CD4-positive, alpha-beta T cell (primary cell): ENCODE results near the gene TAMM41. TPM values are rescaled to one million over a fixed set of nuclear protein-coding genes. Genes with fewer than 3 reads are reported as not detected.

Experiments
- ATAC-seq: fragments of 200-7000 bp; cut with Tn5 transposase; one replicate; pipeline ENCODE4 v1.10.0; 2022; ENCODE audit warnings: mild to moderate bottlenecking; ENCODE audit not compliant: poor library complexity
- CTCF ChIA-PET: fragments of 350-600 bp; sonication (Branson Sonifier 250); formaldehyde crosslinking; loops from one replicate; lab custom pipeline; 2021; ENCODE audit warnings: antibody characterized with exemption, inconsistent platforms; lab: Charles Lee
- POLR2A ChIA-PET: fragments of 350-600 bp; sonication (Branson Sonifier 250); formaldehyde crosslinking; loops from one replicate; lab custom pipeline; 2021; ENCODE audit warnings: antibody characterized with exemption, inconsistent platforms; lab: Charles Lee
- DNase-seq, 14 experiments: peaks; one replicate each; pipeline ENCODE4 v3.0.0-alpha.2; 2013 to 2020; ENCODE audit warnings: mixed read lengths in 2 of 14
- H3K27ac ChIP-seq, 2 donors: one replicate each; pipeline versions ENCODE4 v1.5.1 to v1.7.0; 2013; ENCODE audit warnings: low read length in 2 of 2, low read depth in 1 of 2, mild to moderate bottlenecking in 1 of 2
- H3K27me3 ChIP-seq, 2 experiments: 1 replicate in 1 of 2; 2 replicates in 1 of 2; pipeline versions ENCODE4 v1.6.1 to v1.7.0; 2013; ENCODE audit warnings: low read length in 2 of 2, control low read depth in 1 of 2, mild to moderate bottlenecking in 1 of 2, moderate library complexity in 1 of 2; ENCODE audit not compliant: insufficient read depth in 2 of 2, control insufficient read depth in 1 of 2
- H3K36me3 ChIP-seq: one replicate; pipeline ENCODE4 v1.6.1; 2013; ENCODE audit warnings: low read length, control low read depth; ENCODE audit not compliant: insufficient read depth
- H3K4me1 ChIP-seq: one replicate; pipeline ENCODE4 v1.6.1; 2013; ENCODE audit warnings: low read length, control low read depth; ENCODE audit not compliant: insufficient read depth
- H3K4me3 ChIP-seq: one replicate; pipeline ENCODE4 v1.5.1; 2013; ENCODE audit warnings: mild to moderate bottlenecking, low read length, moderate library complexity
- H3K9me3 ChIP-seq, 2 experiments: 1 replicate in 1 of 2; 2 replicates in 1 of 2; pipeline versions ENCODE4 v1.6.1 to v1.7.0; 2013; ENCODE audit warnings: low read length in 2 of 2, mild to moderate bottlenecking in 2 of 2, control low read depth in 1 of 2, moderate library complexity in 1 of 2; ENCODE audit not compliant: control insufficient read depth in 1 of 2, insufficient read depth in 1 of 2
- H3K27ac Mint-ChIP-seq: one replicate; pipeline ENCODE4 v1.8.0; 2020; ENCODE audit warnings: mixed read lengths
- H3K27me3 Mint-ChIP-seq: one replicate; pipeline ENCODE4 v1.8.0; 2021; ENCODE audit warnings: mixed read lengths
- H3K36me3 Mint-ChIP-seq: one replicate; pipeline ENCODE4 v1.8.0; 2021; ENCODE audit warnings: low read depth, mixed read lengths
- H3K4me1 Mint-ChIP-seq: one replicate; pipeline ENCODE4 v1.8.0; 2021; ENCODE audit warnings: low read depth, mixed read lengths
- H3K4me3 Mint-ChIP-seq: one replicate; pipeline ENCODE4 v1.8.0; 2020; ENCODE audit warnings: mild to moderate bottlenecking, mixed read lengths
- H3K9me3 Mint-ChIP-seq: one replicate; pipeline ENCODE4 v1.8.0; 2020; ENCODE audit warnings: mixed read lengths
- intact Hi-C, 2 experiments: fragments of 100-400 bp; cut with DNase I in 1 of 2; cut with micrococcal nuclease in 1 of 2; formaldehyde crosslinking; loops; one replicate each; pipeline versions ENCODE4 v1.15.1 to v1.9.0; 2023 to 2025; cut with DNase I, micrococcal nuclease
- total RNA-seq, 174 experiments: library from RNA in 2 of 174; stranded (reverse) in 2 of 174; gene quantifications; one replicate each; pipeline ENCODE4 v1.2.3 and lab custom pipeline; 2021 to 2026
- TF ChIP-seq, protein P1 (sequence below): fragments of 200-600 bp; IDR thresholded peaks from one replicate; pipeline ENCODE4 v1.8.0; 2022; ENCODE audit warnings: antibody characterized with exemption, mild to moderate bottlenecking

The TAMM41 gene
- total RNA-seq, 2 experiments from 2014 or later = 19.7 to 22.0 TPM

DNA sequence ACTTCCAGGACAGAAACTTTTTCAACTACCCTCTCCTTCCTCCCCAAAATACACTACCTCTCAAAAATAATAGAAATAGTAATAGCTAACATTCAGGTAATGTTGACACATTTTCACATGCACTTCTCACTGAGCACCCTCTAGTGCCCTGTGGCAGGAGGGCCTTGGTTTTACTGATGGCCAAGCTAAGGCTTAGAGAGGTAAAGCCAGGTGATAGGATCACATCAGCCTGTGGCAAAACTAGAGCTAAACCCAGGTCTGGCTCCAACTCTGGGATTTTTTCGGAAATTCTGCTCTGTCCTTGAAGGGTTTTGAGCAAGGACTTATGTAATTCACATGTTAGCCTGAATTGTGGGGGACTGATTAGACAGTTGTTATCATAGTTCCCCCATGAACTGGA is 922 bp upstream of the TAMM41 start:
- H3K36me3 ChIP-seq = peaks cover 15% of the 10 kb centered on the region
- Mint-ChIP-seq H3K4me1 (peaks cover 44% of the 10 kb centered on the region), H3K27ac (peak overlapping the region; percentile 93), H3K9me3 (no peaks in the 10 kb centered on the region), H3K36me3 (peaks cover 38% of the 10 kb centered on the region), H3K27me3 (peaks cover 3% of the 10 kb centered on the region), H3K4me3 (peak overlapping the region; percentile 95)
- TF ChIP-seq, protein P1, sequence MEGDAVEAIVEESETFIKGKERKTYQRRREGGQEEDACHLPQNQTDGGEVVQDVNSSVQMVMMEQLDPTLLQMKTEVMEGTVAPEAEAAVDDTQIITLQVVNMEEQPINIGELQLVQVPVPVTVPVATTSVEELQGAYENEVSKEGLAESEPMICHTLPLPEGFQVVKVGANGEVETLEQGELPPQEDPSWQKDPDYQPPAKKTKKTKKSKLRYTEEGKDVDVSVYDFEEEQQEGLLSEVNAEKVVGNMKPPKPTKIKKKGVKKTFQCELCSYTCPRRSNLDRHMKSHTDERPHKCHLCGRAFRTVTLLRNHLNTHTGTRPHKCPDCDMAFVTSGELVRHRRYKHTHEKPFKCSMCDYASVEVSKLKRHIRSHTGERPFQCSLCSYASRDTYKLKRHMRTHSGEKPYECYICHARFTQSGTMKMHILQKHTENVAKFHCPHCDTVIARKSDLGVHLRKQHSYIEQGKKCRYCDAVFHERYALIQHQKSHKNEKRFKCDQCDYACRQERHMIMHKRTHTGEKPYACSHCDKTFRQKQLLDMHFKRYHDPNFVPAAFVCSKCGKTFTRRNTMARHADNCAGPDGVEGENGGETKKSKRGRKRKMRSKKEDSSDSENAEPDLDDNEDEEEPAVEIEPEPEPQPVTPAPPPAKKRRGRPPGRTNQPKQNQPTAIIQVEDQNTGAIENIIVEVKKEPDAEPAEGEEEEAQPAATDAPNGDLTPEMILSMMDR = no peak
- no peaks in the 10 kb centered on the region for H3K9me3 ChIP-seq
- peak overlapping the region; percentile 50 to 69 for H3K27ac ChIP-seq
- ChIA-PET POLR2A (interaction anchor here (0.8 to 3.0 kb wide), 8 partner anchors 34 to 637 kb away, joined by 3 to 22 read pairs (median 5); partner anchors contain the start of genes ATG7, TSEN2 and VGLL4), CTCF (interaction anchor here (1.5 kb wide), 1 partner anchor 468 kb away, joined by 3 read pairs; no protein-coding TSS in a partner anchor)
- peaks cover 31% of the 10 kb centered on the region for H3K4me1 ChIP-seq
- ATAC-seq (no peak), DNase-seq (peak in 6 of 14 experiments; percentile 7 to 42 (median 28))
- intact Hi-C loops = loop anchor here in 1 of 2 experiments (5.0 kb wide), 4 partner anchors 80 to 635 kb away; partner anchors contain the start of genes ATG7 and TSEN2
- H3K27me3 ChIP-seq = no peaks in the 10 kb centered on the region
- peak overlapping the region; percentile 95 for H3K4me3 ChIP-seq

DNA sequence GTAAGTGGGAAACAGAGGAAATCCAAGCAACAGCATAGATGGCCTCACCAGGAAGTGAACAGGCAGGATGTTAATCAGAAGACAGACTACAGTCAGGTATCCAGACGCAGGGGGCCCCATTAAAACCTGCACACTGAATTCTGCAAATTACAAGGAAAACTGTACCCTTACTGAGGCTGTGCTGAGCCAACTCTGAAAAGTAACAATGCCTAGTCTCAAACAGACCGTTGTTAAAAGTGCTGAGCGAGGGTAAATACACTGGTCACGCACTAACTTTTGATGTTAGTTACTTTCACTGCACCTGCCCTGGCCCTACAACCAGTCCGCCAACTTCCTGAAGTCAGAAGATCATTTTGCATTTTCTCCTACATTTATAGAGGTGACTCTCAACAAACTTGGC is 1.0 kb downstream of the TAMM41 start:
- POLR2A ChIA-PET = interaction anchor here (1.0 to 3.0 kb wide), 4 partner anchors 12 to 573 kb away, joined by 3 to 22 read pairs (median 7); partner anchors contain the start of gene ATG7
- H3K27me3 ChIP-seq = no peaks in the 10 kb centered on the region
- peaks cover 32% of the 10 kb centered on the region for H3K36me3 ChIP-seq
- no peaks in the 10 kb centered on the region for H3K9me3 Mint-ChIP-seq
- H3K36me3 Mint-ChIP-seq = peaks cover 53% of the 10 kb centered on the region
- ATAC-seq (no peak), DNase-seq (peak in 3 of 14 experiments; percentile 8 to 31 (median 28))
- peak overlapping the region; percentile 93 for H3K27ac Mint-ChIP-seq
- peak overlapping the region; percentile 95 for H3K4me3 Mint-ChIP-seq
- intact Hi-C loops = loop anchor here in 1 of 2 experiments (5.0 kb wide), 4 partner anchors 78 to 637 kb away; partner anchors contain the start of genes ATG7 and TSEN2
- CTCF ChIA-PET = interaction anchor here (1.2 kb wide), 1 partner anchor 14 kb away, joined by 5 read pairs; no protein-coding TSS in a partner anchor
- H3K27ac ChIP-seq = peak overlapping the region in 1 of 2 donors; percentile 2
- no peaks in the 10 kb centered on the region for H3K27me3 Mint-ChIP-seq
- peaks cover 44% of the 10 kb centered on the region for H3K4me1 Mint-ChIP-seq
- H3K9me3 ChIP-seq = no peaks in the 10 kb centered on the region
- peak overlapping the region; percentile 95 for H3K4me3 ChIP-seq
- peaks cover 34% of the 10 kb centered on the region for H3K4me1 ChIP-seq
- TF ChIP-seq, protein P1 = no peak

DNA sequence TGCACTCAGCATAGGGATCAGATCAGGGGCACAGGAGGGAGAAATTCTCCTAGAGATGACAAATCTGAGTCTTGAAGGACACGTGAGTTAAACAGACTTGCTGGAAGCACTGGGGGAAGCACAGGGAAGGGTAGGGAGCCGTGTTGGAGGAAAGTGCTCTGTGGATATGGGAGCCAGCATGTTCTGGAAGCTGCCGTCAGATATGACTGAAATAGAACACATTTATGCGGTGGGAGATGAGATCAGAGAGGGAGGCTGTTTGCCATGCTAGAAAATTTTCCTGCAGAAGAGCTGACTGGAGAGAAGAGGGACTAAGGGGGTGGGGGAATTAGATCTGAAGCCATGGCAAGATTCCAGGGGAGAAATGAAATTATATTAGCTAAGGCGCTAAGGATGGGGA is 1.8 kb downstream of the TAMM41 start:
- peaks cover 38% of the 10 kb centered on the region for H3K36me3 ChIP-seq
- intact Hi-C loops = loop anchor here in 1 of 2 experiments (5.0 kb wide), 4 partner anchors 78 to 637 kb away; partner anchors contain the start of genes ATG7 and TSEN2
- ATAC-seq (no peak), DNase-seq (no peak)
- peaks cover 34% of the 10 kb centered on the region for H3K4me1 ChIP-seq
- peak overlapping the region; percentile 93 for H3K27ac Mint-ChIP-seq
- H3K27ac ChIP-seq = no peak overlapping the region
- ChIA-PET CTCF (interaction anchor here (1.6 kb wide), 1 partner anchor 10 kb away, joined by 3 read pairs; no protein-coding TSS in a partner anchor), POLR2A (interaction anchor here (1.0 to 3.0 kb wide), 2 partner anchors 11 to 572 kb away, joined by 3 to 22 read pairs; partner anchors contain the start of gene ATG7)
- peaks cover 44% of the 10 kb centered on the region for H3K4me1 Mint-ChIP-seq
- H3K4me3 Mint-ChIP-seq = peak overlapping the region; percentile 95
- no peaks in the 10 kb centered on the region for H3K27me3 Mint-ChIP-seq
- no peaks in the 10 kb centered on the region for H3K9me3 Mint-ChIP-seq
- TF ChIP-seq, protein P1 = no peak
- no peaks in the 10 kb centered on the region for H3K27me3 ChIP-seq
- peaks cover 61% of the 10 kb centered on the region for H3K36me3 Mint-ChIP-seq
- peaks cover 0 to 4% of the 10 kb centered on the region in 2 experiments for H3K9me3 ChIP-seq
- peak overlapping the region; percentile 95 for H3K4me3 ChIP-seq
